Activated T-cell treated with anti-CD3 and anti-CD28 coated beads, Interleukin-2, amount 50 U/mL, for 4 hours (primary cell): ENCODE measurements around the gene CHN2. TPM values are rescaled to one million over a fixed set of nuclear protein-coding genes. Genes with fewer than 3 reads are reported as not detected.

Experiments used
- ATAC-seq, 2 donors: fragments of 200-7000 bp; cut with Tn5 transposase; one replicate each; pipeline ENCODE4 v1.10.0; 2021
- DNase-seq: peaks from one replicate; pipeline ENCODE4 v3.0.0-alpha.2; 2020
- H3K27me3 Mint-ChIP-seq: one replicate; pipeline ENCODE4 v1.8.0; 2021; ENCODE audit warnings: low read depth, mixed read lengths
- H3K36me3 Mint-ChIP-seq: one replicate; pipeline ENCODE4 v1.8.0; 2022; ENCODE audit warnings: mixed read lengths; ENCODE audit not compliant: insufficient read depth
- H3K4me1 Mint-ChIP-seq: one replicate; pipeline ENCODE4 v1.8.0; 2021; ENCODE audit warnings: low read depth, mixed read lengths
- H3K4me3 Mint-ChIP-seq: one replicate; pipeline ENCODE4 v1.8.0; 2021; ENCODE audit warnings: mild to moderate bottlenecking, moderate library complexity, mixed read lengths
- H3K9me3 Mint-ChIP-seq: one replicate; pipeline ENCODE4 v1.8.0; 2021; ENCODE audit warnings: mixed read lengths
- total RNA-seq, 3 donors: library from RNA; stranded (reverse); gene quantifications; one replicate each; pipeline ENCODE4 v1.2.1, GENCODE V29; 2021

The CHN2 gene
- total RNA-seq, 3 donors from 2014 or later: 1.1 to 1.5 (median 1.4) TPM

DNA sequence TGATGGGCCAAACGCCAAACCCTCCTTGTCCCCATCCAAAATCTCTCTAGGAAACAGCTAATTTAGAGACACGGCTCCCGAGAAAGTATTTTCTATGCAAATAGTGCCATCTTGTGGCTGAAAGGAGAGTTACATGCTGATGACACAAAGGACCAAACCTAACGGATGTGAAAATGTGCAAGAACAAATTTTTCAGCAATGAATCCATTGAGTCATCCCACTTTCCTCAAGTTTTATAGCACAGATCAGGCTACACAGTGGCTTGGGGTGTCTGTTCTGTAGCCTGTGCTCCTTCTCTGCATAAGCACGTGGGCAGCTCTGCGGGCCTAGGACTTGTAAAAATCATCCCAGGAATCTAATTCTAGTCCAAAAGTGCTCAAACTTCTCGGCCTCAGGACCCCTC lies 214.3 kb downstream of the CHN2 start:
- H3K27me3 Mint-ChIP-seq: peaks cover 7% of the 10 kb centered on the region
- DNase-seq (peak; percentile 42), ATAC-seq (peak; percentile 52 to 67)
- H3K36me3 Mint-ChIP-seq: no peaks in the 10 kb centered on the region
- H3K4me3 Mint-ChIP-seq: no peak overlapping the region
- H3K4me1 Mint-ChIP-seq: no peaks in the 10 kb centered on the region
- no peaks in the 10 kb centered on the region for H3K9me3 Mint-ChIP-seq

- Mint-ChIP-seq H3K36me3 (no peaks in the 10 kb centered on the region), H3K27me3 (peaks cover 10% of the 10 kb centered on the region), H3K4me3 (no peak overlapping the region), H3K4me1 (no peaks in the 10 kb centered on the region), H3K9me3 (no peaks in the 10 kb centered on the region)
- DNase-seq (no peak), ATAC-seq (no peak)
Measured at GRCh38 chr7:29410996-29411395, 216.4 kb downstream of the CHN2 start.

DNA sequence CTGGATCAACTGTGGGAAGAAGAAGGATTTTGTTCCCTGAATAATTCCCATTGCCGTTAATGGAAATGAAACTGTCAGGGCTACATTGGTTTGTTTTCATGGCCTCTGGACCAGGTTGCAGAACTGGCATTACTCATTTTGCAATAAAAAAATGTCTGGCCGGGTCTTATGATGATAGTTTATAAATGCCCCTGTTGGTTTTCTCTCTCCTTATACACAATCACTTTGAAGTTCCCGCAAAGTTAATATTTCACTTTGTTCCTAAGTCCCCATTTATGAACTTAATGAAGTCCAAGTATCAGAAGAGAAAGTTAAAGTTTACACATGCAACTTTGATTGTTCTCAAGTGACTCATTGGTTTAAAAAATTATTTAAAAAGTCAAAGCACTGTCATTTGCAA lies 218.3 kb downstream of the CHN2 start:
- Mint-ChIP-seq H3K27me3 (peaks cover 10% of the 10 kb centered on the region), H3K36me3 (no peaks in the 10 kb centered on the region), H3K4me3 (no peak overlapping the region), H3K4me1 (no peaks in the 10 kb centered on the region), H3K9me3 (no peaks in the 10 kb centered on the region)
- ATAC-seq (no peak), DNase-seq (no peak)

- no peaks in the 10 kb centered on the region for H3K4me1 Mint-ChIP-seq
- ATAC-seq (no peak), DNase-seq (no peak)
- peaks cover 5% of the 10 kb centered on the region for H3K27me3 Mint-ChIP-seq
- no peaks in the 10 kb centered on the region for H3K36me3 Mint-ChIP-seq
- H3K9me3 Mint-ChIP-seq: no peaks in the 10 kb centered on the region
- no peak overlapping the region for H3K4me3 Mint-ChIP-seq
Measured at GRCh38 chr7:29413626-29414136, 219.1 kb downstream of the CHN2 start.

- Mint-ChIP-seq H3K4me1 (no peaks in the 10 kb centered on the region), H3K4me3 (no peak overlapping the region), H3K9me3 (no peaks in the 10 kb centered on the region), H3K27me3 (peaks cover 2% of the 10 kb centered on the region), H3K36me3 (no peaks in the 10 kb centered on the region)
- DNase-seq: no peak
- no peak for ATAC-seq
Measured at GRCh38 chr7:29414216-29414615, 219.6 kb downstream of the CHN2 start.

DNA sequence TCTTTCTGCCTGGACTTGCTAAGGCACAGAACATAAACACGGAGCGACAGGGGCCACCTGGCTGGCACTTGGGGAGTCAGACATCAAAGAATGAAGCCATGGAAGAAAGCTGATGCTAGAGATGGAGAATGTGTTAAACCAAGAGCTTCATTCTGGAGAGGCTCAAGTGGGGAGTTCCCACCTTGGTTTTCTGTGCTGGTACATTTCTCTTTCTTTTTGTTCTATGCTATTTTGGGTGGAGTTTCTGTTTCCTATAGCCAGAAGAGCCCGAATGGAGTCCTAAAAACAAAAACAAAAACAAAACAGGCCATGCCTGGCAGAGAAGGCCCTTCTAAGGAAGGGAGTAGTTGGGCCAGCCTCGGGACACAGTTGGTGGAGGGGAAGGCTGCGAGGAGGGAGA lies 220.6 kb downstream of the CHN2 start:
- H3K9me3 Mint-ChIP-seq: no peaks in the 10 kb centered on the region
- no peaks in the 10 kb centered on the region for H3K36me3 Mint-ChIP-seq
- H3K4me1 Mint-ChIP-seq: no peaks in the 10 kb centered on the region
- ATAC-seq (no peak), DNase-seq (no peak)
- H3K27me3 Mint-ChIP-seq: peaks cover 2% of the 10 kb centered on the region
- H3K4me3 Mint-ChIP-seq: no peak overlapping the region

DNA sequence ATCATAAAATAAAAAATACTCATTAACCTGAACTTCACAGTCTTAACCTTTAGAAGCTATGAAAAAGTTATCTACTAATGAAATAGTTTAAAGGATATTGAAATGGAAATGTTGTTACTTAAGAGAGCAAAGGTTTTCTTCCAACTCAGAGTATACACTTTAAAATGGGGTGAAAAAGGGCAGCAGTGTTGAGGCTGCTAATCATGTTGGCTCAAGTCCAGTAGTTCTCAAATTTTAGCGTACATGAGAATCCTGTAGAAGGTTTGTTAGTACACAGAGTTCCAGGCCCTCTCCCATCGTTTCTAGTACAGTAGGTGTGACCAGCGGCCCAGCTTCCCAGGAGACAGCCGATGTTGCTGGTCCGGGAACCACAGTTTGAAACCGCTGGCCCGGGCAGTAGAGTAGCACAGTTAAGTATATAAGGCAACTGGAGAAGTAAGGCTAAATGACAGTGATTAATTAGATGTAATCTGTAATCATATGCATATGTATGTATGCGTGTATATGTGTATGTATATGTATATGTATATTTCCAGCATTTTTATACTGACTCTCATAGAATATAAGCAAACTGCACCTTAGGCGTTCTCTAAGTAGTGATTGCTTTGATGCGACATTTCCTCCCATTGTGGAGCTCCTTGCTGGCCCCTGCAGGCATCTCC lies 221.8 kb downstream of the CHN2 start:
- no peak overlapping the region for H3K4me3 Mint-ChIP-seq
- peaks cover 2% of the 10 kb centered on the region for H3K27me3 Mint-ChIP-seq
- no peak for ATAC-seq
- H3K9me3 Mint-ChIP-seq: no peaks in the 10 kb centered on the region
- no peaks in the 10 kb centered on the region for H3K36me3 Mint-ChIP-seq
- no peaks in the 10 kb centered on the region for H3K4me1 Mint-ChIP-seq
- no peak for DNase-seq

- DNase-seq (no peak), ATAC-seq (no peak)
- Mint-ChIP-seq H3K36me3 (no peaks in the 10 kb centered on the region), H3K9me3 (no peaks in the 10 kb centered on the region), H3K27me3 (peaks cover 2% of the 10 kb centered on the region), H3K4me3 (no peak overlapping the region), H3K4me1 (no peaks in the 10 kb centered on the region)
Measured at GRCh38 chr7:29416938-29417305, 222.3 kb downstream of the CHN2 start.

DNA sequence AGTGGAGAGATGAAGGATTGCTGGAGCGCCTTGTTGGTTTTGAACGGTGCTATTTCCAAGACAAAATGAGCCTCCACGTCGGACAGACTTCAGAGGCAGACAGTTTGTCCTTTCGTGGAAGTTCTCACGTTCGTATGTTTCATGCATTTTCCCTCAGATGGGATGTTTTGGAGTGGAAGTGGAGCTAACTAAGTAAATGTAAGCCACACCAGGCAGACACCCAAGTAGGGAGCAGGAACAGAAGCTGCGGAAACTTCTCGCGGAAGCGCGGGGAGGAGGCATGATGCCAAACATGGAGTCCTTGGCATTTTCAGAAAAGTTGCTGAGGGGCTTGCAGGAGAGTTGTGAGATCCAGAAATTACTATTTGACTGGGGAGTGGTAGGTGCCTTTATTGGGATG lies 223.5 kb downstream of the CHN2 start:
- DNase-seq (no peak), ATAC-seq (no peak)
- no peaks in the 10 kb centered on the region for H3K9me3 Mint-ChIP-seq
- H3K27me3 Mint-ChIP-seq: peaks cover 2% of the 10 kb centered on the region
- no peaks in the 10 kb centered on the region for H3K4me1 Mint-ChIP-seq
- H3K4me3 Mint-ChIP-seq: no peak overlapping the region
- H3K36me3 Mint-ChIP-seq: no peaks in the 10 kb centered on the region

- Mint-ChIP-seq H3K4me1 (no peaks in the 10 kb centered on the region), H3K36me3 (no peaks in the 10 kb centered on the region), H3K27me3 (peaks cover 2% of the 10 kb centered on the region), H3K4me3 (no peak overlapping the region), H3K9me3 (no peaks in the 10 kb centered on the region)
- DNase-seq (no peak), ATAC-seq (no peak)
Measured at GRCh38 chr7:29418651-29419050, 224.1 kb downstream of the CHN2 start.

DNA sequence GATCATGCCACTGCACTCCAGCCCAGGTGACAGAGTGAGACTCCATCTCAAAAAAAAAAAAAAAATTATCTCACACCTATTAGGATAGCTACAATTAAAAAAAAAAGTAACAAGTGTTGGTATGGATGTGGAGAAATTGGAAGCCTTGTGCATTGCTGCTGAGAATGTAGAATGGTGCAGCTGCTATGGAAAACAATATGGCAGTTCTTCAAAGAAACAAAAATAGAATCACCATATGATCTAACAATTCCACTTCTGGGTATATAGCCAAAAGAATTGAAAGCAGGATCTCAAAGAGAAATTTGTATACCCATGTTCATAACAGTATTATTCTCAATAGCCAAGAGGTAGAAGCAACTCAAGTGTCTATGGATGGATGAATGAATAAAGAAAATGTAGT lies 225.4 kb downstream of the CHN2 start:
- Mint-ChIP-seq H3K27me3 (no peaks in the 10 kb centered on the region), H3K4me3 (no peak overlapping the region), H3K4me1 (no peaks in the 10 kb centered on the region), H3K36me3 (no peaks in the 10 kb centered on the region), H3K9me3 (no peaks in the 10 kb centered on the region)
- ATAC-seq (no peak), DNase-seq (no peak)

DNA sequence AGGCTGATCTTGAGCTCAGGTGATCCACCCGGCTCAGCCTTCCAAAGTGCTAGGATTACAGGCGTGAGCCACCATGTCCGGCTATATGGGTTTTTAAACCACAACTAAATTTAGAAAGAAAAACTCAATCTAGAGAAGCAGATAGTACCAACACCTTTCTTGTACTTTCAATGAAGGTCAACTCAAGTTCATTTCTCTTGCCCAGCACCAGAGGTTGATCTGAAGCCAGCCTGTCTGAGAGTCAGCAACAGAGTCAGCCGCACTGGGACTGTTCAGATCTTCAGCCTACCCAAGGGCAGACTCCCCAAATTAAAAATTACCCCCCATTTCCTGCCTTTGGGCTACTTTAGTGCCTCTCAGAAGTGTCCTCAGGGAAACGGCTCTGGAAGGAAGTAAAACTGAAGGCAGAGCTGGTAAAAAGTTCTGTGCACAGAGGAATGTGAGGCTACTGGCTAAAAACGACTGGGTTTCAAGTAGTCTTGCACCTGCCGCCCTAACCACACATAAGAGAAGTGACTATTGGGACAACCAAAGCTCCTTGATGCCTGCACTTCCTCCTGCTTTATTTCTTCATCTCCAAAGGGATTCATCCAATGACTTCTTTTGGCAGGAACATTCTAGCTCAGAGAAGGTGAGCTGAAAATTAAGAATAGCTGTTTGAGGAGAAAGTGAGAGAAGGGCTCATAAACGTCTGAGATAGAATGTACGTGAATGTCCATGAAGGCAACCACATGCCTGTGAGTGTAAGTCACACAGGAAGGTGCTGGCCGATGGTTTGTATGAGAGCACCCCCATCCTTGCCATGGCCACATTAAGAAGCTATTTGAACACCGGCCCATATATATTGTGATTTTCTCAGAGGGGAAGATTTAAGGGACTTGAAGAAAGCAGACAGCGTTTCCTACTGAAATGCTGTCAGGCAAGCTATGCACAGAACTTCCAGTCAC lies 226.7 kb downstream of the CHN2 start:
- no peak overlapping the region for H3K4me3 Mint-ChIP-seq
- H3K36me3 Mint-ChIP-seq: no peaks in the 10 kb centered on the region
- no peaks in the 10 kb centered on the region for H3K4me1 Mint-ChIP-seq
- no peaks in the 10 kb centered on the region for H3K27me3 Mint-ChIP-seq
- DNase-seq: no peak
- no peak for ATAC-seq
- H3K9me3 Mint-ChIP-seq: no peaks in the 10 kb centered on the region

DNA sequence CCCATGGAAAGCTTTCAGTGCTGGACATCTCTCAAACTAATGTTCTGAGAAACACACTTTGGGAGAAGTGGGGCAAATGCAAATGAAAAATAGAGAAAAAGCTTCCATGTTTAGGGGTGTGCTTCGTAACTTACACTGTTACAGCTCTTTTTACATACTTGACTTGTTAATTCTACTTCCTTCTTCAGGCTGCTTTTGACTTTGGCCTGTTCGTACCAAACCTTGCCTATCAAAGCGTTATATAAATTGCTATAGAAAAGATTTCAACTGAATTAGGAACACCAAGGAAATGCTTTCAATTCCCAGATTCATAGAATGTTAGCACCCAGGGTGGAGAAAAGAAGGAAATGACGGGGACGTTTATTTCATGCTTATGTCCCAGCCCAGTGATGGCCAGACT lies 228.3 kb downstream of the CHN2 start:
- no peaks in the 10 kb centered on the region for H3K27me3 Mint-ChIP-seq
- H3K9me3 Mint-ChIP-seq: no peaks in the 10 kb centered on the region
- H3K4me3 Mint-ChIP-seq: no peak overlapping the region
- no peak for ATAC-seq
- no peaks in the 10 kb centered on the region for H3K36me3 Mint-ChIP-seq
- H3K4me1 Mint-ChIP-seq: no peaks in the 10 kb centered on the region
- DNase-seq: no peak

DNA sequence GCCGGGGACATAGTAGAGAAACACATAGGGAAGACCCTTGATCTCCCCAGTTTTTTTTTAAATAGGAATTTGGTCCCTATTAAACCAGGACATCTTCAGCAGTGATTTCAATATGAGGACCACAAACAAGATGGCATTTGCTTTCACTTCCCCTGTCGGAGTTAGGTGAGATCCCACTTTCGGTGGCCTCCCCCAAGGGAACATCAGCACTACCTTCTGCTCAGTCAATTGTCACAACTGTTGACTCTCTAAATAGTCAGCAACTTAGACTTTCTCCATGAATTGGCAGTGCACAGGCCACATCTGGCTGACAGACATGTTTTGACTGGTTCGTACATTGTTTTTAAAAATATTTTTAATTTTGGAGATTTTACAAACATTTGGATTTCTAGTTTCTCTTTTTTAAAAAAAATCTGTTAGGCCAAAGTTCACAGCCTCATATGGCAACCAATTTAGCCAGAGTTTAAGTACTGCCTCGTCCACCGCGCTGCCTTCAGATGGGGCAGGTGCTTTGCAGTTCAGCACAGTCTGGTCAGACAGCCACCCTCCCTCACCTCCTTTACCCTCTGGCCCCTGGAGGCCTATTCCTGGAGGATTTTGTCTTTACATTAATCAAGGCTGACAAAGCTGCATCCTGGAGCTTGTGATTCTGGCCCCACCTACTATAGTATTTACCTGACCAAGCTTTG lies 229.9 kb downstream of the CHN2 start:
- no peak for DNase-seq
- Mint-ChIP-seq H3K27me3 (no peaks in the 10 kb centered on the region), H3K4me1 (no peaks in the 10 kb centered on the region), H3K9me3 (no peaks in the 10 kb centered on the region), H3K36me3 (no peaks in the 10 kb centered on the region), H3K4me3 (no peak overlapping the region)
- ATAC-seq: no peak
